ENCODE data around the gene CDH1.

CDH1 gene

GRCh38 chr16:68759062-68759461 lies 22.0 kb downstream of the CDH1 start:
- no peak for DNase-seq (ENCODE audit: low read depth)
- no peak overlapping the region for H3K4me3 ChIP-seq (replicated peaks; ENCODE audit: low read depth, low read length)
- no peak for TF ChIP-seq CTCF (IDR thresholded peaks at IDR 0.05; ENCODE audit: low read length, missing control alignments)

GRCh38 chr16:68760671-68761275 lies 23.7 kb downstream of the CDH1 start:
- DNase-seq (ENCODE audit: low read depth) = peak; percentile 18
- TF ChIP-seq CTCF (IDR thresholded peaks at IDR 0.05; ENCODE audit: low read length, missing control alignments) = no peak
- no peak overlapping the region for H3K4me3 ChIP-seq (replicated peaks; ENCODE audit: low read depth, low read length)

DNA sequence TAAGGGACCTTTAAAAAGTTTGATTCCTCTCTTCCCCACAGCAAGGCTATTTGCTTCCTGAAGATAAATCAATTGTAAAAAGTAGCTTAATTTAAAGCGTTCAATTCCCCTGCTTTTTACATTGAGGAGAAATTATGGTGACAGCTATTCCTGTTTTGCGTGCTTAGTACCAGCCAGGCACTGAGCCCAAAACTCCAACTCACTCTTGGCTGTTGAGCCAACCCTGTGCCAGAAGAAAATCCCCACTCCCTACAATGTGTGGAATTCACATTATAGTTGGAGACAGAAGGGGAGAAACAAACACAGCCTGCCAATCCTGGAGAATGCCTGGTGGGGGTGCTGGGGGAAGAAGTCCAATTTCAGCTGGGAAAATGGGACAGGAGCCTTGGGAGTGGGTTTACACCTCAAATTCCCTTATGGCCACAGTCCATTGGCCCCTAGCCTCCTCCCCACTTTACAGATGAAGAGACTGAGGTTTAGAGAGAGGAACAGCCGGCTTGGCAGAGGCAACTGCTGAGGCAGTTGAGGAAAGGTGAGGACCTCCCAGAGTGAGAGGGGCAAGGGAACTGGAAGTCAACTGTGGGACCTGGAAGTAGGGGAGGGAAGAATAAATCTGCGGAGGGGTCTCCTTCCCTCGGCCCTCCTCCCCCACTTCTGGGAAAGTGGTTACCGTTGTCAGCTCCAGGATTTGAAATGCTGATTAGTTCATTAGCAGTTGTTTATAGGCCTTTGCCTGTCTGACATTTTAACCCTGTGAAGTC lies 26.1 kb downstream of the CDH1 start:
- H3K4me3 ChIP-seq (replicated peaks; ENCODE audit: low read depth, low read length) = no peak overlapping the region
- peak; percentile 15 for DNase-seq (ENCODE audit: low read depth)
- TF ChIP-seq CTCF (IDR thresholded peaks at IDR 0.05; ENCODE audit: low read length, missing control alignments) = no peak

GRCh38 chr16:68764862-68765261 lies 27.8 kb downstream of the CDH1 start:
- no peak for DNase-seq (ENCODE audit: low read depth)
- H3K4me3 ChIP-seq (replicated peaks; ENCODE audit: low read depth, low read length) = no peak overlapping the region
- TF ChIP-seq CTCF (IDR thresholded peaks at IDR 0.05; ENCODE audit: low read length, missing control alignments) = no peak

DNA sequence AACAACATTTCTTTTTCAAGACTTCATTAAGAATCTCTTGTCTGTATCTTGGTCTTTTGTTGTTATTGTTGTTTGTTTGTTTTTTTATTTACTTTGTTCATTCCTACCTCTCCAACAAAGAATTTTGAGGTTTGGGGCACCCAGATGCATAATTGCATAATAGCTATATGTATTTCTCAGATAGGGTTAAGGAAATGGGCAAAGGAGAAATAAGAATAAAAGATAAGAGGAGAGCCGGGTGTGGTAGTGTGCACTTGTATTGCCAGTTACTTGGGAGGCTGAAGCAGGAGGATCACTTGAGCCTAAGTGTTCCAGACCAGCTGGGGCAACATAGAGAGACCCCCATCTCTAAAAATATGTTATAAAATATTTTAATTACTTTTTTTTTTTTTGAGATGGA lies 30.5 kb downstream of the CDH1 start:
- H3K4me3 ChIP-seq (replicated peaks; ENCODE audit: low read depth, low read length) = no peak overlapping the region
- no peak for DNase-seq (ENCODE audit: low read depth)
- TF ChIP-seq CTCF (IDR thresholded peaks at IDR 0.05; ENCODE audit: low read length, missing control alignments) = no peak

- no peak overlapping the region for H3K4me3 ChIP-seq (replicated peaks; ENCODE audit: low read depth, low read length)
- DNase-seq (ENCODE audit: low read depth) = no peak
- TF ChIP-seq CTCF (IDR thresholded peaks at IDR 0.05; ENCODE audit: low read length, missing control alignments) = no peak
Observed at GRCh38 chr16:68768175-68768574, 31.1 kb downstream of the CDH1 start.

- TF ChIP-seq CTCF (IDR thresholded peaks at IDR 0.05; ENCODE audit: low read length, missing control alignments) = no peak
Observed at GRCh38 chr16:68768771-68769170, 31.7 kb downstream of the CDH1 start.

More at GRCh38 chr16:68768771-68769170, 31.7 kb downstream of the CDH1 start:
- DNase-seq (ENCODE audit: low read depth) = no peak
- no peak overlapping the region for H3K4me3 ChIP-seq (replicated peaks; ENCODE audit: low read depth, low read length)
